Left cardiac atrium (tissue), 4 donors: ENCODE measurements around the gene MKI67. TPM values are rescaled to one million over a fixed set of nuclear protein-coding genes. Genes with fewer than 3 reads are reported as not detected.
"Not testable (repeated sequence)": the region's sequence is repeated elsewhere in the genome, so short reads cannot be mapped to it uniquely, and the experiment has no call there.

ENCODE experiments used
- ATAC-seq, 2 donors: fragments of 200-7000 bp; cut with Tn5 transposase; one replicate each; pipeline ENCODE4 v1.9.1; 2020; ENCODE audit warnings: mild to moderate bottlenecking in 2 of 2, moderate library complexity in 2 of 2
- DNase-seq: peaks from one replicate; pipeline ENCODE4 v3.0.0-alpha.2; 2020
- intact Hi-C, 2 donors: fragments of 100-400 bp; cut with DNase I; formaldehyde crosslinking; loops; one replicate each; pipeline versions ENCODE4 v1.14.1 to v1.15.1; 2022 to 2023
- total RNA-seq, 2 donors: library from RNA; stranded (reverse); fragmentation: NEBNext Ultra II Directional; extraction: Animal tissue kit (Norgen Biotek cat#: 25700); gene quantifications; one replicate each; pipeline ENCODE4 v1.2.1, GENCODE V29; 2021
- donor health status: DM: no; HTN: yes; CAD: no.
- donor health status: DM: no; HTN: yes; CAD: no; lungs with severe emphysema.
- donor health status: DM: yes; HTN: yes; CAD: no.
- donor health status: Dilated cardiomyopathy.

MKI67 gene
- total RNA-seq, 2 donors from 2014 or later: 0.50 to 2.7 TPM

DNA sequence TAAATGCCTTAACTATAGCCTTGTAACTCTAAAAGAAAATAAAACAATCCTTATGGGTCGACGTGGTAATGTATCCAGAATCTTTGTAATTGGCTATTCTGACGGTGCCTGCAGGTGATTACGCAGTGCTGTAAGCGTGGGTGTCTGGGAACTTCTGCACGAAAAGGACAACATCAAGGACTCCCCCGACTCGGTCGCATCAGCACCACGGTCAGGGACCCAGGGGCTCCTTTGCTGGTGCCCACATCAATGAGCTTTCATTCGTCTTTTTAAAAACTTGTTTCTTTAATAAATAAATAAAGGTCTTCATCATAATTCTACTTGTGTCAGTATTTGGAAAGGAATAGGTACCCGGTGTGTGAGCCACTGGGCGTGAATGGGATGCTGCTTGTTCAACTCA, 13.2 kb downstream of the MKI67 start:
- DNase-seq (no peak), ATAC-seq (no peak)
- intact Hi-C loops: no loop called here

DNA sequence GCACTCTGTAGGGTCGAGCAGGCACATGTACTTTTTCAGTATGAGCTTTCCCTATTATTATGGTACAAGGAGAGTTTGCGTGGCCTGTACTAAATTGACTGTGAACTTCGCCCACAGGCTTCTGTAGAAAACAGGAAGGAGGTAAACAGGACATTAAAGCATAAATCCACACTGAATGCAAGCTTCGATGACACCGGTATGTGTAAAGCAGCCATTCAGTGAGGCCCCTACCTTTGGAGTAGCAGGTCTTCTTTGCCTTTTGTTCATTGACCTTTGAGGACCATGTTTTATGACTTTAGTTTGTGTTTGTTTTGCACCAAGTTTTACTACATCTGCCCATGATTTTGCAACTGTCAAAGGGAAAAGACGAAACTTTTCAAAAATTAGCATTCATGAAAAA, 14.5 kb downstream of the MKI67 start:
- intact Hi-C loops: no loop called here
- DNase-seq (no peak), ATAC-seq (no peak)

DNA sequence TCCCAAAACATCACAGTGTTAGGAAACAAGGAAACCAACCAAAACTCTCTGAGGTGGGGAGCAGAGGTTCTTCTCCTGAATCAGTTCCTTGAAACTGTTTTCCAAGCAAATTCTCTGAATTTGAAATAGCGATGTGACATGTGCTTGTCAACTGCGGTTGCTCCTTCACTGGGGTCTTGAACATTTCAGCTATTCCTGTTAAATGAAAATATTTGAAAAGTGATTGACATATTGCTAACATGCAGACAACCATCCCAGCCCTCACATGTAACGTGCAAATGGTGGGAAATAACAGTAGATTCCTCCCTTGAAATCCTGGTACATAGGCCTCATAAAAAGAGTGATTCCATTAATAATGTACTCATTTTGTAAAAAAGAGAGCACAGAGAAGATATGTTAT, 15.9 kb downstream of the MKI67 start:
- DNase-seq (no peak), ATAC-seq (no peak)
- intact Hi-C loops: no loop called here

DNA sequence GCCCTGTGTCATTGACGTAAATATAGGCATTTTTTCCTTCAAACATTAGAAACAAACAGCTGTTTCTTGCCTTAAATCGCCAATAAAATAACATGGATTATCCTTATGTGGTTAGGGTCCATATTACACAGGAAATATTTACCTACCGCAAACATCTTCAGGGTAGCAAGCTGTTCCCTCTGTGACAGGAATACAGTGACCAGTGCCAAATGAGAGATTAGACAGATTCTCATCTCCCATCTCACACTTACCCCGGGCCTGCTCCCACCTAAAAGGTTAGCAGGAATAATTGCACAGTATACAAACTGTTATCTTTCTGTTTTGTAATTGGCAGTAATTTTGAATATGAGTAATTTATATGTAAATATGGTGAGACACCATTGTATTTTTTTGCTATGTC, 16.5 kb downstream of the MKI67 start:
- no peak for DNase-seq
- intact Hi-C loops: no loop called here
- ATAC-seq: no peak

DNA sequence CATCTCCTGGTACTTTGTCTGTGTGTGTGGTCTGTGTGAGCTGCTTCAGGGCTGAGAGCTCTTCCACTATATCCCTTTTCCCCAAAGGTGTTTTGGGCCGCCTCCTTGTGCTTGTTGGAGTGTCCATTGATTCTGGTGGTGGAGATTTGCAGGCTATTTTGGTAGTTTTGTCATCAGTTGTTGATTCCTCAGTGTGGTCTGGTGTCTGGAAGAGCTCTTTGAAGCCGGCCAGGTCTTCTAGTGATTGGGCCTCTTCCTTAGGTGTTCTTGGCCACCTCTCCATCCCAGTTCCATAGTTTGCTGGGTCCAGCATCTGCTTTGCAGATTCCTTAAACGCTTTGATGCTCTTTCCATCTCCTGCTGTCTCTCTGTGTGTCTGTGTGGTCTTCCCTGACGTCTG, 20.8 kb downstream of the MKI67 start:
- intact Hi-C loops: no loop called here

DNA sequence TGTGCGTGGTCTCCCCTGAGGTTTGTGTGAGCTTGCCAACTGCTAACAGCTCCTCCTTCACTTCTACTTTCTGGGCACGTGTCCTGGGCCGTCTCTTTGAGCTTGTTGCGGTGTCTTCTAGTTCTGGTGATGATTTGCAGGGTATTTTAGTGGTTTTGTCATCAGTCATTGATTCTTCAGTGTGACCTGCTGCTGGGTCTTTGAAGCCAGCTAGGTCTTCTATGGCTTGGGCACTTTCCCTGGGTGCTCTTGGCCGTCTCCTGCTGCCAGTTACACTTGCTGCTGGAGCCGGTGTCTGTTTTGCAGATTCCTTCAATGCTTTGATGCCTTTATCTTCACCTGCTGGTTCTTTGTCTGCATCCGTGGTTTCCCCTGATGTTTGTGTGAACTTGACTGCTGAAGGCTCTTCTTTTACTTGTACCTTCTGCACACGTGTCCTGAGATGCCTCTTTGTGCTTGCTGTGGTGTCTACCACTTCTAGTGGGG, 23.0 kb downstream of the MKI67 start:
- DNase-seq (no peak), ATAC-seq (peak in 1 of 2 donors; percentile 15)
- intact Hi-C loops: no loop called here

More for the DNA sequence above, 20.8 kb downstream of the MKI67 start:
- DNase-seq (no peak), ATAC-seq (no peak)

DNA sequence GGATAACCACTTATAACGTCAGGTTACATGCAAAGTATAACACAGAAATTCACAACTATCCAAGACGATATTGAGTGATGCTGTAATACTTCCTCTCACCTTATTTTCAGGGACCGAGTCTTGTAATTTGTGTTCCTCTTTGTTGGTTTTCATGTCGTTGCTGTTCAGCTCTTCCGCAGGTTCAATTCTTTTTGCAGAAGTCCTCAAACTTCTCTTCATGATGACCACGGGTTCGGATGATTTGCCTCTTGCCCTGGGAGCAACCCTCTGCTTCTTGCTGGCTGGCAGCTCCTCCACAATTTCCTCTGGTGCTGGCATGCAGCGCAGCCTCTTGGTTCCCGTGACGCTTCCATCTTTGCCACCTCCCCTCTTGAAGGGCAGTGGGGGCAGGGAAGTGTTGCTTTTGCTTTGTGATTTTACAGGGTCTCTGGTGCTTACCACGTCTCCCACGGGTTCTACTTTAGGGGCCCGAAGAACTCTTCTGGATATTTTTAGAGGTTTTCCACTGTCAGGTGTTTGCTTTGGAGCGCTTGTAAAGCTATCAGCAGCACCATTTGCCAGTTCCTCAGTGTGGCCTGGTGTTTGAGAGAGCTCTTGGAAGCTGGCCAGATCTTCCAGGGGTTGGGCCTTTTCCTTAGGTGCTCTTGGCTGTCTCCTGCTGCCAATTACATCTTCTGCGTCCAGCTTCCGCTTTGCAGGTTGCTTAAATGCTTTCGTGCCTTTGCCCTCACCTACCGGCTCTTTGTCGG, 23.6 kb downstream of the MKI67 start:
- intact Hi-C loops: no loop called here
- DNase-seq (no peak), ATAC-seq (peak in 1 of 2 donors; percentile 27)

DNA sequence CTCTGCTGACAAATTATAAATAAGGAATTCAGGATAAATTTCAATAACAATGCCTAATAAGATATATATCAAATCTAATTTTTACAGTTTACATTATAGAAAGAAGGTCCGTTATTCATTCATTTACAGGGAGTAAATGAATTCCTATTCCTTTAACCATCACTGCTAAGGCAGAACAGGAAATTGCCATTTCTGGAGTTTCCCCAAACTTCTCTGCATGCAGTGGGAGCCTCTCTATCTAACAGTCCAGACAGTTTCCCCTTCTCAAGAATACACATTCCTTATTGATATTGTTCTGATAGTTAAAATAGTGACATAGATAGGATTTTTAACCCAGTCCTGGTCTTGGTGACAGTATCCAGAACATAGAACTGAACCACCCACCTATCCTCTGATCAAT, 24.3 kb downstream of the MKI67 start:
- DNase-seq: no peak
- no peak for ATAC-seq
- intact Hi-C loops: no loop called here

DNA sequence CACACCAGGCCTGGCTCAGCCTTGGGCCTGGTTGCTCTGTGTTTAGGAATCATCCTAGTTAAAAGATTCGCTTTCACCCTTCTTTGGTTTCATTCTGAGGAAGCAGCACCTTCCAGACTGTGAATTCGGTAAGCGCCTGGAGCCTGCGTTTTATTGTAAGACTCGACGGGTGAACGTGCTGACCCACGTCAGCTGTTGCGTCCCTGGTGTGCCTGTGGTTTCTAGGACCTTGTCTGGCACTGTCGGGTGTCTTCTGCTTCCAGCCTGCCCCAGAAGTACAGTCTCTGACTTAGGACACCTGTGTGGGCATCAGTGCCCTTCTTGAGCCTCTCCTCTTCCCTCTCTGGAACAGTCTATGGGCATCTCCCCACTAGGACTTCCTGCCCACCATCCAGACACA, 26.3 kb downstream of the MKI67 start:
- intact Hi-C loops: no loop called here
- no peak for ATAC-seq
- DNase-seq: no peak

DNA sequence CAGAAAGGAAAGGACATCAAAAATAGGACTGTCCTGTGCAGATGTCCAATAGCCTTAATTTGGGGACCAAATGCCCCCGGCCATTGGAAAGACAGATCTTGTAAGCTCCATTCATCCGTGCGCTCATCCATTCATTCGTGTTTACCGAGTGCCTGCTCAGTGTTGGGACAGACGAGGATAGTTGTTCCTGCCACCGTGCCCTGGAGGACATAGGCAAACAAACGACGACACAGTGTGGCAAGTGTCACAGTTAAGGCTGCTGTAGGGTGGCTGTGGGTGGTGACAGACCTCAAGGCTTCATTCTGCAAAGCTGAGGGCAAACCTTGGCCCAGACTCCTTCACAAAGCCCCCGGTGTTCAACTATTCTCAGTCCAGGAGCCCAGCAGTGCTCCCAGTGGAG, 27.6 kb downstream of the MKI67 start:
- intact Hi-C loops: no loop called here
- ATAC-seq (no peak), DNase-seq (no peak)

DNA sequence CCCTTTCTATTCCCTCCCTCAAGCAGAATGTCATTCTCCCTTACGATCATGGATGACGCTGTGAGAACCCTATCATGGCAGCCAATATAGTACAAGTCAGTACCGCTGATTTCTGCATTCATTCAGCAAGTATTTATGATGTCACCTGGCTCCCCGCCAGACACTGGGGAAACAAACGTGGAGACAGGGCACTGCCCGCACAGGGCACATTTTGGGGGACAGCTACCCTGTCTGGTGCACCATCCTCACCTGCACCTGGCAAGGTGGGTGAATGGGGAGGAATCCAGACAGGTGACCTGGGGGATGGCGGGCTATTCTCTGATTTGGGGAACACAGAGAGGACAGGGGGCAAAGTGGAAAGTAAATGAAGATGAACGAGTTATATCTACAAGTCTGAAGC, 28.4 kb downstream of the MKI67 start:
- intact Hi-C loops: no loop called here
- ATAC-seq: no peak
- no peak for DNase-seq

DNA sequence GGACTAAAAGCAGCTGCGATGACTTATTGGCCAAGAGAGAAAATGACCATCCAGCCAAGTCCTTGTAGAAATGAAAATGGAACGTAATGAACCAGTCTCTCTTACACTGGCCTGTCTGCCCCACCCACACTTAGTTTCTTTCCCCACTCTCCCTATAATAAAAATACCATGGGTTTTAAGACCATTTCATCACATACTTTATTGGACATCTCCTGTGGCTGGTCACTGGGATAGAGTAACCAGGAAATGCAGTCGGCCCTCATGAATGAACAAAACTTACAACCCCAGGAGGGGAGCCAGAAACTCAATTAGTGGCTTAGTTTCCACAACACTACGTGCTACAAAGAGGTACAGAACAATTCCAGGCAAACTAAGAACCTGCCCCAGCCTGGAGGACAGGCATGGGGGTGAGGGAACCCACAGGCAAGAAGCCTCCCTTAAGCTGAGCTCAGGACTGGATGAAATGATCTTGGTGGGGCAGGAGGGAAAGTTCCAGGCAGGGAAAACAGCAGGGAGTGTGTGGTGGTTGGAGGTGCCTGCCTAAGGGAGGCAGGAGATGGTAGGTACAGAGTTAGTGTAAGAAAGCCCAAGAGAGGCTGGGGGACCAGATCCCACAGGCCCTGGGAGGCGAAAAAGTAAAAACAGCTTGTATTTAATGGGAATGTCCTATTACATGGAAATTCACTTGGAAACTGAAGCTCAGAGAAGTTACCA, 29.6 kb downstream of the MKI67 start:
- intact Hi-C loops: no loop called here
- ATAC-seq (no peak), DNase-seq (no peak)

DNA sequence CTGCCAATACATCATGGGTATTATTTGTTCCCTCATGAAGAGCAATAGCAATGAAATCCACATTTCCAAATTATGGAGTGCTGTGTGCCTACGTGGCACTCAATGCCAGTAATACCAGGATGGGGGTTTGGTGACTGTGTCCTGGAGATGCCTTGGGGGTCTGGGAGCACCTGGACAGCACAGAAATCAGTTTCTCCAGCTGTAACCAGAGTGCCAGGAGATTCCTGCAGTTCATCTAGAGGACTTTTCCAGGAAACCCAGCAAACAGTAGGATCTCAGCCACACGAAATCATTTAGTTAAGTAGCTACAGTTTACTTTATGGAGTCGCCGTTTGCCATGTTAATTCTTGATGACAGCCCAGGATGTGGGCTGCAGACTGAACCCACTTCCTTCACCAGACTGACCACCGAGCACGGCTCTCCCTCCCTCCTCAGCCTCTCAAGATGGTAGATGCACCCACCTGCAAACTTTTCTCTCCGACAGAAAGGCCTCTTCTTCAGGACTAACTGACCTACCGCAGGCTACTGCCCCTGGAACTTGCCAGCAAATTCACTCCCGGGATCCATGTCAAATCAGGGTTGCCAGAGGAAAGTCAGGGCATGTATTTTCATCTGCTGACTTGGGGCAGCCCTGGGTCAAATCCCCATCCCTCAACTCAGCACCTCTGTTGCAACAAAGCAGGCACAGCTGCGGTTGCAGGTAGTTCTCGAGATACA, 30.3 kb downstream of the MKI67 start:
- intact Hi-C loops: no loop called here
- no peak for DNase-seq
- ATAC-seq: no peak

DNA sequence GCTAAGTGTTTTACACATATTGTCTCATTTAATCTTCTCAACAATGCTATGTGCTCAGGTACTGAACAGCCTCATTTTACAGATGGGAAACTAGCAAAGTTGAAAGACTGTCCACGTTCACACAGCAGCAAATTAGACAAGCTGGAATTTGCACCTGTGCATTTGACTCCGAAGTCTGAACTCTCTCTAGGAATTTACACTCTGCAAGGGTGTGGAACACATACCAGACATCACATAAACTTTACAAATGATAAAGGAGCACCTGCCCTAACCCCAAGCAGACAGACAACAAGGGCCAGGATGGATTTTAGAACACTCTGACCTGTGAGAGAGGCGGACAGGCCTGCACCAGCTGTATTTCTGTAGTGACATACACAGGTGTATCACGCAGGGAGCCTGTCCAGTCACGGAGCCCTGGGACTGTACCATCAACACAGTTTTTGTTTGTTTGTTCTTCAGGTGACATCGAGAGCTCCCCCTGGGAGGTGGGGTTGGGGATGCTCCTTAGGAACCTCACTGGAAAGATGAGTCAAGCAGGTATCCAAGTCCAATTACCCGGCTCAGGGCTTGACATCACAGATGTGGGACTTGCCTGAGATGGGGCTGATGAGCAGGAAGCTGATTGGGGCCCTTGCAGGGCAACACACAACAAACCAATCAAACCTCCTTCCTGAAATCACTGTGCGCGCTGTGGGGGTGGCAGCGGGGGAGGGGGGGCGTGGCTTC, 31.0 kb downstream of the MKI67 start:
- ATAC-seq (peak in 1 of 2 donors; percentile 53), DNase-seq (no peak)
- intact Hi-C loops: no loop called here

DNA sequence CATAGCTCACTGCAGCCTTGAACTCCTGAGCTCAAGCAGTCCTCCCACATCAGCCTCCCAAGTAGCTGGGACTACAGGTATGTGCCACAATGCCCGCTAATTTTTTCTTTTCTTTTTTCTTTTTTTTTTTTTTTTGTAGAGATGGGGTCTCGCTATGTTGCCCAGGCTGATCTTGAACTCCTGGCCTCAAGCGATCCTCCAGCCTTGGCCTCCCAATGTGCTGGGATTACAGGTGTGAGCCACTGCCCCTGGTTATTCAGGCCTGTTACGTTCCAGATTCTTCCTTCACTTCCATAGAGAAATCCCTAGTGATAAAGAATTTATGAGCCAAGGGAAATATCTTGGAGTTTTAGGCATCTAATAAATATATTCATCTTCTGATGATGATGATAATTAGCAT, 31.6 kb downstream of the MKI67 start:
- intact Hi-C loops, DNase-seq, ATAC-seq: not testable (repeated sequence)

DNA sequence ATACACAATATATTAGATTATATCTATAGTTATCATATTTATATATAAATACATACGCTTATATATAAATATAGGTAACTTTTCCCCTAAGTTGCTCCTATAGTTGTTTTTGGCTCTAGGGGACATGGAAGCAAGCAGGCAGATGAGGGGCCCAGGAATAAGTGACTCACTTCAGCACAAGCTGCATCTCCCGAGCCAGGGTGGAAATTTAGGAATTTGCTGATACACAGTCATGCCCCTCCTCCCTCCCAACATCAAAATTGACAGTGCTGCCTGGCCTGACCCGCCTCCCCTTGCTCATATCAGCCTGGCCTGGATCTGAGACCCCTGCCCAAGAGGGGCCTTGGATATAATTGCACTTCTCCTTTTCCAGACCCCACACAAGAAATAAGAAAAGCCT, 33.8 kb downstream of the MKI67 start:
- DNase-seq: no peak
- ATAC-seq: no peak
- intact Hi-C loops: no loop called here

DNA sequence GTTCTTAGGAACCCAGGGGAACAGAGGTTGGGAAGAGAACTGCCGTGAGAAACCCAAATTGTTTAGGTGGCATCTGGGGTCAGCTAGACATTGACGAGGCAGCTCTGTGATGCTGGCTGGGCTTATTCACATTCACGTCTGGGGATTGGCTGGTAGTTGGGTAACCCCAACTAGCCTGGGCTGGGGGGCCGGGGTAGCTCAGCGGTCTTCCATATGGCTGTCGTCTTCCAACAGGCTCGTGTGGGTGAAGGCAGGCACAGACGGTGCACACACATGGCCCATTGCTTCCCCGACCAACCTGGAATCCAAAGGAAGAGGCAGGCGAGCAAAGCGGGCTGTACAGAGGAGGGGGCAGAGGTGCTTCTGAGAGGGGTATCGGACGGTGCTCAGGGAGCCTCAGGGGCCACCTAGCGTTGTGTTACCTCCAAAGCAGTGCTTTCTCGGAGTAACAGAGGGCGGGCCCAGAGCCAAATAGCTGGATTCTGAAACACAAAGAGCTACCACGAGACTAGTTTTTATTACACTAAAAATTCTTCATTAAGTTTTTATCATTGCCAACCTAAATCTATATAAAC, 34.5 kb downstream of the MKI67 start:
- ATAC-seq (no peak), DNase-seq (no peak)
- intact Hi-C loops: no loop called here

DNA sequence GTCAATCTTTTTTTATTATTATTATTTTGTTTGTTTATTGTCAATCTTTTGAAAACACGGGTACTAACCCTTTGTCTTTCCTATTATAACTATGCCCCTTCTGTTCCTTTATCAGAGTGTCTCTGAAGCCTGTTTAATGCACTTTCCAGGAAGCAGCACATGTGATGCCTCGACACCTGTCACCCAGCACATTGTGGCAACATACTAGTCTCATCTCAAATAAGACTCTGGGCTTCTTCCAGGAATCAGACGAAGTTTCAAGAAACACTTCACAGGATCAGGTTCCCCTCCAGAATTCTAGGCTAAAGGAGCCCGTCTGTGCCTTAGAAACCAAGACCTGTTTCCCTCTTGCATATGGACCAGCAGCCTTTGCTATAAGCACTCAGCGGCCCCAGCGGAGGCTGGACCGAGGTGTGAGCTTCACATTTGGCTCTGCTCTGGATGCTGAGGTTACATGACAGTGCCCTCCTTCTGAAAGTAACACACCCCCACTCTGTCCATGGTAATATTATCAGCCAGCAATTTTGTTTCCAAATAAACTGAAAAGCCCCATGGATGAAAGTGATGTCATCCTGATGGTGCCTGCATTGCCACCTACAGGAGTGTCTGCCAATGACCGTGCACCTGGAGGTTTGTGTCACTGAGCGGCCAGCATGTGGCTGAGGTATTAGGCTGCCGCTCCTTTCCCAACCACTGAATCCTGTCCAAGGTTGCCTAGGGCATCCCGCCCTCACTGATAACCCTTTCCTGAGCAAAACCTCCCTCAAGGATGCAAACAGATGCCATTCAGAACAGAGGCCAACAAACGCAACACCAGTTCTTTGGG, 38.1 kb downstream of the MKI67 start:
- intact Hi-C loops: no loop called here
- ATAC-seq (no peak), DNase-seq (no peak)
